K562 (cell line): ENCODE data around the gene LRRC25. TPM values are rescaled to one million over a fixed set of nuclear protein-coding genes. Genes with fewer than 3 reads are reported as not detected.
A peak's percentile ranks its signal among the peaks of the same experiment; 100 is the strongest.

Experiments
- ATAC-seq: fragments of 200-7000 bp; cut with Tn5 transposase; 3 replicates; pipeline ENCODE4 v1.9.1; 2020; ENCODE audit warnings: moderate library complexity
- BruUV-seq: library from RNA; stranded (reverse); fragments of 400-500 nt; replicated peaks from 2 replicates; lab custom pipeline; 2021; lab: Mats Ljungman, UMichigan
- CTCF ChIA-PET: fragments of 300-600 bp; formaldehyde crosslinking; extraction: SDS; loops from one replicate; lab custom pipeline; 2021; ENCODE audit warnings: low intra/inter-chr PET ratio; lab: Yijun Ruan, JAX
- POLR2A ChIA-PET: fragments of 300-600, 350-650 bp; sonication (Branson Sonifier 250); formaldehyde crosslinking; extraction: SDS; loops from one replicate; lab custom pipeline; 2021; ENCODE audit warnings: antibody characterized with exemption, inconsistent platforms; lab: Yijun Ruan, JAX
- DNase-seq, 4 experiments: peaks; one replicate each; pipeline versions ENCODE4 v3.0.0 to v3.0.0-alpha.2; 2011 to 2018; ENCODE audit warnings: low spot score in 3 of 4, mixed read lengths in 3 of 4; ENCODE audit errors: extremely low read depth in 1 of 4
- FAIRE-seq: peaks from 2 replicates; lab custom pipeline; 2011; peaks lifted over from hg19 to GRCh38; lab: Jason Lieb, UNC
- H2AFZ ChIP-seq: 2 replicates; pipeline ENCODE4 v1.6.0; 2011; ENCODE audit warnings: low read depth, low read length, control low read depth, inconsistent platforms
- H3K27ac ChIP-seq: fragments of 200-600 bp; 3 replicates; pipeline ENCODE4 v1.8.0; 2011; ENCODE audit warnings: low read depth, mild to moderate bottlenecking, control low read depth, inconsistent platforms, low read length, moderate library complexity, mixed read lengths; ENCODE audit errors: extremely low read depth
- H3K27me3 ChIP-seq, 2 experiments: fragments of 300-600 bp in 1 of 2; 2 replicates in 1 of 2; 3 replicates in 1 of 2; pipeline versions ENCODE4 v1.6.0 to v1.8.0; 2011; ENCODE audit warnings: inconsistent platforms in 2 of 2, low read length in 2 of 2, mild to moderate bottlenecking in 1 of 2, mixed read lengths in 1 of 2, moderate library complexity in 1 of 2; ENCODE audit not compliant: control insufficient read depth in 2 of 2, insufficient read depth in 2 of 2
- H3K36me3 ChIP-seq: fragments of 300-600 bp; 3 replicates; pipeline ENCODE4 v1.8.0; 2011; ENCODE audit warnings: mild to moderate bottlenecking, low read length, inconsistent platforms; ENCODE audit not compliant: control insufficient read depth, insufficient read depth
- H3K4me1 ChIP-seq, 2 experiments: fragments of 200-600 bp in 1 of 2; replicated peaks in 1 of 2; 2 replicates in 1 of 2; 3 replicates in 1 of 2; pipeline versions ENCODE4 v1.5.1 to v1.8.0; 2011; ENCODE audit warnings: inconsistent platforms in 2 of 2, low read length in 2 of 2, mild to moderate bottlenecking in 1 of 2, mixed read lengths in 1 of 2, moderate library complexity in 1 of 2; ENCODE audit not compliant: control insufficient read depth in 2 of 2, insufficient read depth in 2 of 2
- H3K4me2 ChIP-seq: 2 replicates; pipeline ENCODE4 v1.6.1; 2011; ENCODE audit warnings: low read length, control low read depth, inconsistent platforms, mixed read lengths; ENCODE audit not compliant: insufficient read depth
- H3K4me3 ChIP-seq: fragments of 200-600 bp; sonication (generic), shearing (Covaris generic); 2 replicates; pipeline ENCODE4 v1.5.1; 2016; ENCODE audit warnings: control low read depth, inconsistent platforms
- H3K79me2 ChIP-seq: fragments of 200-600 bp; 3 replicates; pipeline ENCODE4 v1.8.0; 2011; ENCODE audit warnings: low read length, inconsistent platforms; ENCODE audit not compliant: control insufficient read depth, insufficient read depth
- H3K9ac ChIP-seq, 2 experiments: 2 replicates each; pipeline versions ENCODE4 v1.6.0 to v1.6.1; 2011; ENCODE audit warnings: low read depth in 2 of 2, low read length in 2 of 2, control low read depth in 1 of 2, inconsistent platforms in 1 of 2, mild to moderate bottlenecking in 1 of 2, mixed read lengths in 1 of 2; ENCODE audit not compliant: insufficient read depth in 1 of 2
- H3K9me1 ChIP-seq: one replicate; pipeline ENCODE4 v1.6.0; 2011; ENCODE audit warnings: inconsistent platforms, mild to moderate bottlenecking, low read length, moderate library complexity; ENCODE audit not compliant: control insufficient read depth, insufficient read depth
- H3K9me3 ChIP-seq: replicated peaks from 2 replicates; pipeline ENCODE4 v1.5.1; 2011; ENCODE audit warnings: low read depth, low read length, inconsistent platforms; ENCODE audit not compliant: control insufficient read depth, insufficient read depth
- H4K20me1 ChIP-seq: replicated peaks from 2 replicates; pipeline ENCODE4 v1.6.1; 2011; ENCODE audit warnings: low read length, inconsistent platforms, mixed read lengths; ENCODE audit not compliant: control insufficient read depth, insufficient read depth
- DACH1 ChIP-seq: fragments of 450-650 bp; IDR thresholded peaks from 2 replicates; pipeline ENCODE4 v1.6.1; 2018; ENCODE audit not compliant: partially characterized antibody
- FOXK1 ChIP-seq: sonication (generic); formaldehyde crosslinking; IDR thresholded peaks from 2 replicates; pipeline ENCODE4 v1.8.0; 2022; ENCODE audit warnings: missing genetic modification reagents, mild to moderate bottlenecking, borderline replicate concordance
- ZBTB40 ChIP-seq, 2 experiments: fragments of 450-650 bp in 1 of 2; sonication (generic) in 1 of 2; formaldehyde crosslinking in 1 of 2; IDR thresholded peaks; 2 replicates each; pipeline versions ENCODE4 v1.7.1 to v1.9.0; 2016 to 2022; ENCODE audit warnings: inconsistent platforms in 1 of 2, mild to moderate bottlenecking in 1 of 2, missing genetic modification reagents in 1 of 2
- ZNF121 ChIP-seq: sonication (generic); formaldehyde crosslinking; conservative IDR thresholded peaks from 2 replicates; pipeline ENCODE4 v1.8.0; 2022; ENCODE audit warnings: missing genetic modification reagents
- WGBS: fragments of 100-300 bp; shearing (Covaris generic); methylation state at CpG from one replicate; pipeline ENCODE4 v1.1.6; 2016; ENCODE audit warnings: low coverage, mixed read lengths; ENCODE audit not compliant: insufficient coverage; ENCODE audit errors: missing lambda C conversion rate; 5-methylcytosine and 5-hydroxymethylcytosine counted together
- in situ Hi-C: fragments of 300-500 bp; cut with MboI; formaldehyde crosslinking; loops from 4 replicates; pipeline ENCODE4 v1.15.0; 2018; ENCODE audit warnings: inconsistent platforms, mixed read lengths
- intact Hi-C: fragments of 100-400 bp; cut with micrococcal nuclease; formaldehyde crosslinking; loops from 2 replicates; pipeline ENCODE4 v1.14.2; 2022
- polyA plus RNA-seq, 8 experiments: library from polyadenylated mRNA; depleted of rRNA in 4 of 8; stranded (reverse) in 5 of 8; unstranded in 3 of 8; fragments of >200 nt; fragmentation: Nextera tagmentation in 2 of 8; fragmentation: Illumina TruSeq in 1 of 8; extraction: Ambion mirVana in 2 of 8; extraction: Trizol in 1 of 8; gene quantifications; 2 replicates each; pipeline versions ENCODE4 v1.2.1 to v1.2.3, GENCODE V29; 2011 to 2014; ENCODE audit warnings: inconsistent platforms in 1 of 8, missing spikeins in 1 of 8
- total RNA-seq, 7 experiments: library from RNA; depleted of rRNA in 6 of 7; stranded (reverse); fragments of >200 nt in 6 of 7; fragmentation: Illumina TruSeq in 2 of 7; extraction: Trizol in 2 of 7; gene quantifications; 2 replicates each; pipeline versions ENCODE4 v1.2.1 to v1.2.3, GENCODE V29; 2011 to 2021; ENCODE audit warnings: low replicate concordance in 1 of 7

Gene LRRC25
- total and polyA plus RNA-seq, 9 of the 15 experiments (the other 6 are each of a cell fraction or from before 2014, with no cell fraction given): 0.07 to 0.36 (median 0.10) TPM; not detected in 3

GRCh38 chr19:18380843-18381242 is 16.6 kb downstream of the LRRC25 start:
- H3K4me2 ChIP-seq: peak overlapping the region; percentile 43; the same call in 1 of the 2 replicates
- peak overlapping the region; percentile 66; the same call in 2 of the 3 replicates for H3K27ac ChIP-seq
- FAIRE-seq (no peak), DNase-seq (no peak), ATAC-seq (no peak)
- ChIA-PET CTCF (no interaction called here), POLR2A (interaction anchor here (0.6 to 2.5 kb wide), 4 partner anchors 9 to 883 kb away, joined by 5 to 37 read pairs (median 10); partner anchors contain the start of genes JUND and LRRC25)
- H2AFZ ChIP-seq: peak overlapping the region; percentile 79
- H3K4me1 ChIP-seq: peaks cover 51 to 53% of the 10 kb centered on the region in 2 experiments
- peak overlapping the region; percentile 40 to 56; a peak in 2 of 4 replicates for H3K9ac ChIP-seq
- H3K9me1 ChIP-seq: no peaks in the 10 kb centered on the region
- no peaks in the 10 kb centered on the region; the same call in 2 of the 3 replicates for H3K79me2 ChIP-seq
- no peak overlapping the region for H3K4me3 ChIP-seq
- in situ Hi-C loops (no loop called here), intact Hi-C loops (no loop called here)
- WGBS: 42% methylated on average over 2 of the region's 3 CpGs
- H3K27me3 ChIP-seq: no peaks in the 10 kb centered on the region
- H3K9me3 ChIP-seq: no peaks in the 10 kb centered on the region
- no peaks in the 10 kb centered on the region for H4K20me1 ChIP-seq
- TF ChIP-seq ZNF121 (CRISPR knock-in tag) (peak; percentile 95), ZBTB40 (IDR thresholded peaks at IDR 0.05) (no peak), ZBTB40 (CRISPR knock-in tag; IDR thresholded peaks at IDR 0.05) (no peak), FOXK1 (CRISPR knock-in tag) (0 out of 2 replicates have a peak, but pooled peaks have one; percentile 18), DACH1 (no peak)
- no TSS peak for BruUV-seq
- H3K36me3 ChIP-seq: no peaks in the 10 kb centered on the region
